Sciatic nerve (tissue), 2 donors: Measurements from ENCODE around the gene C14orf132. TPM values are rescaled to one million over a fixed set of nuclear protein-coding genes. Genes with fewer than 3 reads are reported as not detected.
A peak's percentile ranks its signal among the peaks of the same experiment; 100 is the strongest.

Experiments
- ATAC-seq: fragments of 200-7000 bp; cut with Tn5 transposase; one replicate; pipeline ENCODE4 v1.9.1; 2020; ENCODE audit warnings: mild to moderate bottlenecking, moderate library complexity
- DNase-seq: peaks from one replicate; pipeline ENCODE4 v3.0.0-alpha.2; 2020; ENCODE audit warnings: low spot score
- intact Hi-C: fragments of 100-400 bp; cut with DNase I; formaldehyde crosslinking; loops from one replicate; pipeline ENCODE4 v1.14.2; 2022
- total RNA-seq: library from RNA; stranded (reverse); fragmentation: NEBNext Ultra II Directional; extraction: Animal tissue kit (Norgen Biotek cat#: 25700); gene quantifications from one replicate; pipeline ENCODE4 v1.2.1, GENCODE V29; 2021
- donor health status: DM: no; HTN: no; CAD: no.
- donor health status: DM: no; HTN: no; CAD: no.

The C14orf132 gene
- total RNA-seq, 1 donor from 2014 or later = 18.7 TPM

GRCh38 chr14:96104469-96105057, 65.4 kb downstream of the C14orf132 start:
- peak; percentile 86 for ATAC-seq
- DNase-seq = peak; percentile 93
- intact Hi-C loops = loop anchor here (5.0 kb wide), 1 partner anchor 173 kb away; no protein-coding TSS in a partner anchor

DNA sequence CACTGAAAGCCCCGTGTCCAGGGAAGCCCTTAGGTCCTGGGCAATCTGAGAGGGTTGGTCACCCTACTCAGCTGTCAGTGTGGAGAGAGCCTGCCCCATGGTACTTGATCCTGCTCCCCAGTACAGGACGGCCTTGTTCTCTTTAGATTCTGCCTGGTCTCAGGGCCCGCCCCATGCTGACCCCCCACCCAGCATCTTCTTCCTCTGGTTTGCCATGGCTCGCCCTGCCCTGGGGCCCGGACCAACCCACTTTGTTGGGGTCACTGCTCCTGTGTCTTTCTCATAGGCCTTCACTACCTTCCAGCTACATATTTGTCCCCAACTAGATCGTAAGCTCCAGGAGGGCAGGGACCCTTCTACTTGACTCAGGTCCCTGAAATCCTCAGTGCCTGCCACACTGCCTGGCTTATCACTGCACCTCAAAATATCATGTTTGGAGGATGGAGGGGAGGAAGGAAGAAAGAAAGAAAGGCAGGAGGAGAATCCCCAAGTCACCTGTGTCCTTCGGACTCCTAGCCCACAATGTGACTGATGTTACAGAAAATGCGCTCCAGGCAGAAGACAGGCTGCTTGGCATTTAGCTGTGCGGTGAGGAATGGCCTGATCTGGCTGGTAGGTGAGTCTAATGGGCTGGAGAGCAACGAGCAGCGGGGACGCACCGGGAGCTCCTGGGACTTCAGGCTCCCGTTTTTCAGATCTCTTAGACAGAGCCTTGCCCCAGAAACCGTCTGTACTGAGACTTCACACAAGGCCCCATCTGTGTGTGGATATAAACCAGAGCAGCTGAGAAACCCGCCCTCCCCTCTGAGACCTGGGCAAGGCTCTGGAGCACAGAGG, 66.1 kb downstream of the C14orf132 start:
- ATAC-seq (peak; percentile 45), DNase-seq (peak; percentile 61)
- intact Hi-C loops = no loop called here

- intact Hi-C loops = no loop called here
- DNase-seq (peak; percentile 62), ATAC-seq (peak; percentile 53)
Measured at GRCh38 chr14:96105926-96106441, 66.8 kb downstream of the C14orf132 start.

DNA sequence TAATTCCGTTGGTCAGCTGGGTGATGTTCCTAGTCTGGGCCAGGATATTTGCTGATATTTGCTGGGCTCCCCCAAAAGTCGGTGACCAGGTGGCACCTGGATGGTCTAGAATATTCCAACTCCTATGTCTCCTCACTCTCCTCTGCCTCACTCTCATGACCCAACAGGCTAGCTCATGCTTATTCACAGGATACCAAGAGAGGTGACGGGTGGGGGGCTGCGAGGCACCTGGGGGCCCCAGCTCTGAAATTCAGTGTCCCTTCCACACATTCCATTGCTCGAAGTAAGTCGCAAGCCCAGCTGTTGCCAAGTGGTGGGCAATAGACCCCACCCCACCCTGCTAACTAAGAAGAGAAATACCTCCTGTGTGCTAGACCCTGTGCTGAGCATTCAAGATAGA, 67.7 kb downstream of the C14orf132 start:
- intact Hi-C loops = no loop called here
- DNase-seq = no peak
- ATAC-seq = no peak

- ATAC-seq (no peak), DNase-seq (peak; percentile 19)
- intact Hi-C loops = no loop called here
Measured at GRCh38 chr14:96108061-96108795, 69.1 kb downstream of the C14orf132 start.

GRCh38 chr14:96108911-96109310, 69.7 kb downstream of the C14orf132 start:
- intact Hi-C loops = no loop called here
- ATAC-seq = no peak
- no peak for DNase-seq

DNA sequence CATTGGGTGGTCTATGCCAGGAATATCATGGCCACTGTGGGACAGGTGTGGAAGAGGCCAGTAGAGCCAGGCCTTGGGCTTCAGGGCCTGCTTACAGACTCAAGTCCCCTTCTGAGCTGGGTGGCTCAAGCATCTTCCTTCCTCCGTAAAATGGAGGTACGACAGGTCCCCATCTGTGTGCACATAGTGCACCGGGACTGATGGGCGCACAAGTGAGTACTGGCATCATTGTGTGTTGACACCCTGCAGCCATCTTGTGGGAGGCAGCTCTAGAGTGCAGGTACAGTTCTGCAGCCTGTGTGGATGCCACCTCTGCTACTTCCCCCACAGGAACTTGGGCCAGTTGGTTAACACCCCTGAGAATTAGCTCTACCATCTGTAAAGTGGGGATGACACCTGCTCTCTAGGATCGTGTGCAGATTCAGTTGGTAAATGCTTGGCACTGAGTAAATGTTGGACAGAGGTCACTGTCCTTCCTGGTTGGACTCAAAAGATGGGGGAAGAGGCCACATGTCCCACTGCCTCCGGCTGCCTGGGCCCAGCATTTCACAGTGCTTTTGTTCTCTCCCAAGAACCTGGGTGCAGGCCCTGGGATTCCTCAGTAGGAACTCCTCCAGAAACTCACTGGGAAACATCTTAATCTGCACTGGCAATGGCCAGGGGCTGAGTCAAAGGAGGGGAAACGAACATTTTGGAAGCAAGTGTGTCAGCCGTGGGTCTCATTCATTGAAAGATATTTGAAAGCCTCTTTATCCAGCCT, 70.6 kb downstream of the C14orf132 start:
- ATAC-seq (no peak), DNase-seq (no peak)
- intact Hi-C loops = loop anchor here (5.0 kb wide), 1 partner anchor 1507 kb away; no protein-coding TSS in a partner anchor

DNA sequence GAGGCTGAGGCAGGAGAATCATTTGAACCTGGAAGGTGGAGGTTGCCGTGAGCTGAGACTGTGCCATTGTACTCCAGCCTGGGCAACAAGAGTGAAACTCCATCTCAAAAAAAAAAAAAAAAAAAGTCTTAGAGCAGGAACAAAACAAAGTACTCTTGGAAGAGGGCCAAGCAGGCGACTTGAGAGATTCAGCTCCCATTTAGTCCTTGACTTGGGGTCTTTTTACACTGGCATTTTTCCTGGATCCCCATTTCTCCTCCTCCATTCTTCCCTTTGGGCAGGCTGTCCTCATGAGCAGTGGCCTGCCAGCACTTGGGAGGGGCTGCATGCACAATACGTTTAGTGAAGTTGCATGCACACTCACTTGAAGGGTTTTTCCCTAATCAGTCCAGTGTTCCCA, 72.9 kb downstream of the C14orf132 start:
- DNase-seq = no peak
- no peak for ATAC-seq
- intact Hi-C loops = loop anchor here (5.0 kb wide), 1 partner anchor 1510 kb away; no protein-coding TSS in a partner anchor

DNA sequence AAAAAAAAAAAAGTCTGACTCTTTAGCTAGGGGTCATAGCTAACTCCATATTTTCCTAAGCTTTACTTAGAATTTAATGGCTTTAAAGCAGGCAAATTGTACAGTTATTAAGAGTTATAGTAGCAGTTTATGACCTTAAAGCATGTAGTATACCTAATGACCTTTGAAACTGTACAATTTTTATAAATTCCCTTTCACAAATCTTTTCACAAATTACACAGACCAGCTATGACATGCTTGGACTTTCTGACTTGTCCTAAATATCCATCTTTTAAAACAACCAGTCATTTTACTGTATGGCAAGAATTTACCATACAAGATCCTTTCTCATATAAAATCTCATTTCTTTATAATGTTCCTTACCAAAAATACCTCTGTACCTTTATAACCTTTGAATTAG, 74.8 kb downstream of the C14orf132 start:
- DNase-seq (no peak), ATAC-seq (no peak)
- intact Hi-C loops = loop anchor here (5.0 kb wide), 1 partner anchor 1512 kb away; no protein-coding TSS in a partner anchor

- ATAC-seq (no peak), DNase-seq (no peak)
- intact Hi-C loops = no loop called here
Measured at GRCh38 chr14:96117101-96117897, 78.1 kb downstream of the C14orf132 start.

DNA sequence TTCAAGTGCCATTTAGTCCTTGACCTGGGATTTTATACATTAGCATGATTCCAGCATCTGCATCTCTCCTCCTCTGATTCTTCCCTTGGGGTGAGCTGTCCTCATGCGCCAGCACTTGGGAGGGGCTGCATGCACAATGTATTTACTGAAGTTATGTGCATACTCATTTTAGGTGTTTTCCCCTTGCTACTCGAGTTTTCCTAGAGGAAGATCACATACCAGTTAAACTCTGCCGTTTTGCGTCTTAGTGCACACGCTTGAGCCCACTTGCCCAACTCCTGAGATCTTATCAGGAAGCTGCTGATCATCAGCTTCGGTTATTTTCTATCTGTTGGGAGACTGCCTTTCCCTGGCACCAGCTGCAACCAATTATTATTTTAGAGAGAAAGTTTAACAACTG, 78.8 kb downstream of the C14orf132 start:
- intact Hi-C loops = no loop called here
- ATAC-seq = no peak

GRCh38 chr14:96118391-96118790, 79.2 kb downstream of the C14orf132 start:
- no peak for ATAC-seq
- intact Hi-C loops = no loop called here
- DNase-seq = no peak

More for the DNA sequence above, 78.8 kb downstream of the C14orf132 start:
- no peak for DNase-seq

GRCh38 chr14:96119947-96120346, 80.8 kb downstream of the C14orf132 start:
- ATAC-seq = peak; percentile 37
- DNase-seq = no peak
- intact Hi-C loops = no loop called here

GRCh38 chr14:96120392-96120791, 81.2 kb downstream of the C14orf132 start:
- intact Hi-C loops = no loop called here
- ATAC-seq (no peak), DNase-seq (no peak)

DNA sequence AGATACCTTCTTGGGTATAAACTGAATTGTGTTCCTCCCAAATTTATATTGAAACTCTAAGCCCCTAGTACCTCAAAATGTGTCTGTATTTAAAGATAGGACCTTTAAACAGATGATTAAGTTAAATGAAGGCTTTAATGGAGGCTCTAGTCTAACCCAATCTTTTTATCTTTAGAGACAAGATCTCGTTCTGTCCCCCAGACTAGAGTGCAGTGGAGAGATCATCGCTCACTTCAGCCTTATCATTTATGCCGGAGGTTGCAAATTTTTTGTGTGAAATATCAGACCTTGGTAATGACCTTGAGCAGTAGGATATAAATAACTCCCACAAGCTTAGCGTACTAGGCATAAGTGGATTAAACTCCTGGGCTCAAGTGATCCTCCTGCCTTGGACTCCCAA, 81.8 kb downstream of the C14orf132 start:
- DNase-seq (no peak), ATAC-seq (no peak)
- intact Hi-C loops = no loop called here

- peak; percentile 3 for ATAC-seq
- intact Hi-C loops = no loop called here
- DNase-seq = no peak
Measured at GRCh38 chr14:96121660-96122395, 82.7 kb downstream of the C14orf132 start.

GRCh38 chr14:96122496-96122895, 83.3 kb downstream of the C14orf132 start:
- ATAC-seq (peak; percentile 89), DNase-seq (no peak)
- intact Hi-C loops = no loop called here
